Endodermal cell (in vitro differentiated cells): ENCODE measurements around the gene DNAJC17. TPM values are rescaled to one million over a fixed set of nuclear protein-coding genes. Genes with fewer than 3 reads are reported as not detected.
A peak's percentile ranks its signal among the peaks of the same experiment; 100 is the strongest.

Experiments used
- DNase-seq: peaks from one replicate; pipeline ENCODE4 v3.0.0-alpha.2; 2017
- H3K27ac ChIP-seq: 2 replicates; pipeline ENCODE4 v1.5.1; 2013; ENCODE audit warnings: mild to moderate bottlenecking, low read depth, low read length, moderate library complexity
- H3K27me3 ChIP-seq: 2 replicates; pipeline ENCODE4 v1.6.1; 2013; ENCODE audit warnings: mild to moderate bottlenecking, low read length, moderate library complexity; ENCODE audit not compliant: insufficient read depth, control insufficient read depth, poor library complexity, severe bottlenecking
- H3K36me3 ChIP-seq: 2 replicates; pipeline ENCODE4 v1.7.0; 2013; ENCODE audit warnings: mild to moderate bottlenecking, low read length, moderate library complexity; ENCODE audit not compliant: control insufficient read depth, insufficient read depth
- H3K4me1 ChIP-seq: one replicate; pipeline ENCODE4 v1.7.0; 2013; ENCODE audit warnings: low read length; ENCODE audit not compliant: control insufficient read depth, insufficient read depth
- H3K4me3 ChIP-seq: 2 replicates; pipeline ENCODE4 v1.5.1; 2013; ENCODE audit warnings: mild to moderate bottlenecking, low read length, moderate library complexity
- H3K9ac ChIP-seq: 2 replicates; pipeline ENCODE4 v1.6.1; 2013; ENCODE audit warnings: mild to moderate bottlenecking, low read length, moderate library complexity; ENCODE audit not compliant: poor library complexity, severe bottlenecking; ENCODE audit errors: extremely low read depth
- H3K9me3 ChIP-seq: 2 replicates; pipeline ENCODE4 v1.6.1; 2013; ENCODE audit warnings: mild to moderate bottlenecking, low read length, moderate library complexity; ENCODE audit not compliant: control insufficient read depth
- H3K27ac Mint-ChIP-seq: 2 replicates; pipeline ENCODE4 v1.8.0; 2020; ENCODE audit warnings: mixed read lengths
- H3K27me3 Mint-ChIP-seq: 2 replicates; pipeline ENCODE4 v1.8.0; 2021; ENCODE audit warnings: mild to moderate bottlenecking, mixed read lengths; ENCODE audit not compliant: insufficient read depth
- H3K36me3 Mint-ChIP-seq: 2 replicates; pipeline ENCODE4 v1.8.0; 2020; ENCODE audit warnings: low read depth, mixed read lengths
- H3K4me1 Mint-ChIP-seq: 2 replicates; pipeline ENCODE4 v1.8.0; 2020; ENCODE audit warnings: mixed read lengths
- H3K4me3 Mint-ChIP-seq: 2 replicates; pipeline ENCODE4 v1.8.0; 2020; ENCODE audit warnings: mild to moderate bottlenecking, moderate library complexity, mixed read lengths
- H3K9me3 Mint-ChIP-seq: 2 replicates; pipeline ENCODE4 v1.8.0; 2020; ENCODE audit warnings: mild to moderate bottlenecking, mixed read lengths
- whole genome bisulfite sequencing, 2 experiments: methylation state at CpG; one replicate each; pipeline versions ENCODE4 v1.1.5 to v1.1.7; 2013; ENCODE audit warnings: missing lambda C conversion rate in 2 of 2, mixed read lengths in 1 of 2; ENCODE audit not compliant: insufficient coverage in 1 of 2, insufficient read length in 1 of 2; 5-methylcytosine and 5-hydroxymethylcytosine counted together
- total RNA-seq, 2 donors: library from RNA; stranded (reverse); fragmentation: NEBNext Ultra II Directional in 1 of 2; extraction: Animal tissue kit (Norgen Biotek cat#: 25700) in 1 of 2; gene quantifications; 2 replicates in 1 of 2; 3 replicates in 1 of 2; pipeline ENCODE4 v1.2.1, GENCODE V29; 2021
- TF ChIP-seq, protein P1 (sequence below): fragments of 200-600 bp; sonication (generic); conservative IDR thresholded peaks from 2 replicates; pipeline ENCODE4 v1.5.0; 2021; ENCODE audit warnings: antibody characterized with exemption, mild to moderate bottlenecking

Gene DNAJC17
- total RNA-seq, 2 donors from 2014 or later: 34.0 to 41.0 TPM

DNA sequence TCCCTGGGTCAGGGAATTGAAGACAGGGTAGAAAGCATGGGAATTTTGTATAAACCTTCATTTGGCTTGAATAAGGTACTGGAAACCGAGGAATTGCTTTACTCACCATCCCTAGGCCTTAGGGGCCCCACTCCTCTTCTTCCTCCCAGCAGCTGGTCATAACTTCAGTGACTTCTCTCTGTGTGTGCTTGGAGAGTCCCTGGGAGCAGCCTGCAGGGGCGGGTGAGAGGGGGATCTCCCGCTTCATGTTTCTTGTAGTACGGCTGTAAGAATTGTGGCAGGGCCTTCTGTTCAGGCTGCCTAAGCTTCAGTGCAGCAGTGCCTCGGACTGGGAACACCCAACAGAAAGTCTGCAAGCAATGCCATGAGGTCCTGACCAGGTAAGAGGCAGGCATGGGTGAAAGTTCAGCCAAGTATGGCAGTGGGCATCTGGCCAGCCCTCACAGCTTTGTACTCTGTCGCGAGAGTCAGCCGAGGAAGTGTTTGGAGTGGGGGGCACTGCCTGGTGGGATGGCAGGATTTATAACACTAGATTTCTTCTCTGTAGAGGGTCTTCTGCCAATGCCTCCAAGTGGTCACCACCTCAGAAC lies 1.7 kb upstream of the DNAJC17 start:
- Mint-ChIP-seq H3K36me3 (peaks cover 13% of the 10 kb centered on the region), H3K4me1 (peaks cover 10% of the 10 kb centered on the region), H3K27me3 (no peaks in the 10 kb centered on the region), H3K27ac (no peak overlapping the region), H3K4me3 (peak overlapping the region; percentile 92), H3K9me3 (no peaks in the 10 kb centered on the region)
- no peak overlapping the region for H3K4me3 ChIP-seq
- no peaks in the 10 kb centered on the region for H3K4me1 ChIP-seq
- 86 to 93% methylated on average over 3 to 8 of the region's 8 CpGs for WGBS, 2 experiments
- TF ChIP-seq, protein P1, sequence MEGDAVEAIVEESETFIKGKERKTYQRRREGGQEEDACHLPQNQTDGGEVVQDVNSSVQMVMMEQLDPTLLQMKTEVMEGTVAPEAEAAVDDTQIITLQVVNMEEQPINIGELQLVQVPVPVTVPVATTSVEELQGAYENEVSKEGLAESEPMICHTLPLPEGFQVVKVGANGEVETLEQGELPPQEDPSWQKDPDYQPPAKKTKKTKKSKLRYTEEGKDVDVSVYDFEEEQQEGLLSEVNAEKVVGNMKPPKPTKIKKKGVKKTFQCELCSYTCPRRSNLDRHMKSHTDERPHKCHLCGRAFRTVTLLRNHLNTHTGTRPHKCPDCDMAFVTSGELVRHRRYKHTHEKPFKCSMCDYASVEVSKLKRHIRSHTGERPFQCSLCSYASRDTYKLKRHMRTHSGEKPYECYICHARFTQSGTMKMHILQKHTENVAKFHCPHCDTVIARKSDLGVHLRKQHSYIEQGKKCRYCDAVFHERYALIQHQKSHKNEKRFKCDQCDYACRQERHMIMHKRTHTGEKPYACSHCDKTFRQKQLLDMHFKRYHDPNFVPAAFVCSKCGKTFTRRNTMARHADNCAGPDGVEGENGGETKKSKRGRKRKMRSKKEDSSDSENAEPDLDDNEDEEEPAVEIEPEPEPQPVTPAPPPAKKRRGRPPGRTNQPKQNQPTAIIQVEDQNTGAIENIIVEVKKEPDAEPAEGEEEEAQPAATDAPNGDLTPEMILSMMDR: no peak
- no peak overlapping the region for H3K27ac ChIP-seq
- H3K27me3 ChIP-seq: no peaks in the 10 kb centered on the region
- no peaks in the 10 kb centered on the region for H3K9me3 ChIP-seq
- no peak overlapping the region for H3K9ac ChIP-seq
- no peaks in the 10 kb centered on the region for H3K36me3 ChIP-seq
- no peak for DNase-seq

DNA sequence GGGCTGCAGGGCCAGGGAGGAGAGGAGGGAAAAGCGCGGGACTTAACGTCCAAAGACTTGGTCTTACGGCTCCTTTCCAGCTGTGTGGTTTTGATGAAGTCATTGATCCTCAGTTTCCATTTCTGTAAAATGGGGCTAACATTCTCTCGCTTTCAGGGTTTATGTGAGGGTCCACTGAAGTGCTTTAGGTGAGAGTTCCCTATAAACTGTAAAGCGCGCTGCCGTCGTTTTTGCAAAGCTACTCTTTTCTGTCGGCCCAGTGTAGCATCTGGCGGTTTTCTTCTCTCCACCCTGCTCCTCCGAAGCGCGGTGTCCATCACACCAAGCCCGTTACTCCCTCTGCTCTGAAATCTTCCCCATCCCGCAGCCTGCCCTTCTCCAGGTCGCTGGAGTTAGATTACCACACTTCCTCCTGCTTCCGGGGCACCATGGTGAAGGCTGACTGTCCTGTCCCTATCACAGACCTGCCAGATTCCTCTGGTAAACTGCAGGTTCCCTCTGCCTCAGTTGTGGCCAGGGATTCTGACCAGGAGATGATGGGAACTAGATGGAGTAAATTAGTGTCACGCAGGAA lies 702 bp upstream of the DNAJC17 start:
- Mint-ChIP-seq H3K27ac (peak overlapping the region; percentile 84), H3K9me3 (no peaks in the 10 kb centered on the region), H3K4me1 (peaks cover 10% of the 10 kb centered on the region), H3K27me3 (no peaks in the 10 kb centered on the region), H3K36me3 (peaks cover 9% of the 10 kb centered on the region), H3K4me3 (peak overlapping the region; percentile 92)
- H3K27ac ChIP-seq: no peak overlapping the region
- no peaks in the 10 kb centered on the region for H3K4me1 ChIP-seq
- H3K27me3 ChIP-seq: no peaks in the 10 kb centered on the region
- TF ChIP-seq, protein P1: no peak
- no peaks in the 10 kb centered on the region for H3K36me3 ChIP-seq
- H3K9me3 ChIP-seq: no peaks in the 10 kb centered on the region
- H3K9ac ChIP-seq: peak overlapping the region; percentile 48
- 59 to 64% methylated on average over 14 to 19 of the region's 19 CpGs for whole genome bisulfite sequencing, 2 experiments
- H3K4me3 ChIP-seq: peak overlapping the region; percentile 99
- no peak for DNase-seq

DNA sequence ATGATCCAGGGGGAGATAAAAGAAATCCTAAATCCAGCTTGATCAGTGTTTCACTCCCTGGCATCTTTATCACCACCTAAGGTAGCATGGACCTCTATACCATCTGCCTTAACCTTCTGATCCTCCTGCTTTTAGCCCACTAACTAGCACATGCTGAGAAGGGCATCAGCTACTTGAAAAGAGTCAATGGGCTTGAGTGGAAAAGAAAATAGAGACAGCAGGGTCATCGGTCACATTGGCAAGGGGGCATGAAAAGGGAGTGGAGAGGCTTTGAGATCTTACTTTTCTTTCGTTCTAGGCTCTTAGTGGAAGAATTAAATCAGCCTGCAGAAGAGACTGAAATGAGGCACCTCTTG lies 623 bp downstream of the DNAJC17 start:
- DNase-seq: no peak
- Mint-ChIP-seq H3K4me1 (peaks cover 10% of the 10 kb centered on the region), H3K4me3 (peak overlapping the region; percentile 92), H3K9me3 (no peaks in the 10 kb centered on the region), H3K27ac (peak overlapping the region; percentile 94), H3K36me3 (peaks cover 8% of the 10 kb centered on the region), H3K27me3 (no peaks in the 10 kb centered on the region)
- Histone ChIP-seq H3K9me3 (no peaks in the 10 kb centered on the region), H3K36me3 (no peaks in the 10 kb centered on the region), H3K27me3 (no peaks in the 10 kb centered on the region), H3K4me3 (peak overlapping the region; percentile 99), H3K4me1 (no peaks in the 10 kb centered on the region), H3K27ac (no peak overlapping the region), H3K9ac (peak overlapping the region; percentile 84)
- WGBS, 2 experiments: 4 to 6% methylated on average over 2 of the region's 2 CpGs
- TF ChIP-seq, protein P1: no peak
